Activated CD8-positive, alpha-beta memory T cell treated with anti-CD3 and anti-CD28 coated beads, Interleukin-2, amount 50 U/mL, for 24 hours (primary cell): ENCODE results near the gene RNF130.
"Not testable (repeated sequence)": the region's sequence is repeated elsewhere in the genome, so short reads cannot be mapped to it uniquely, and the experiment has no call there.

Source experiments
- DNase-seq: peaks from one replicate; pipeline ENCODE4 v3.0.0-alpha.2; 2020; ENCODE audit errors: extremely low read depth

RNF130 gene

DNA sequence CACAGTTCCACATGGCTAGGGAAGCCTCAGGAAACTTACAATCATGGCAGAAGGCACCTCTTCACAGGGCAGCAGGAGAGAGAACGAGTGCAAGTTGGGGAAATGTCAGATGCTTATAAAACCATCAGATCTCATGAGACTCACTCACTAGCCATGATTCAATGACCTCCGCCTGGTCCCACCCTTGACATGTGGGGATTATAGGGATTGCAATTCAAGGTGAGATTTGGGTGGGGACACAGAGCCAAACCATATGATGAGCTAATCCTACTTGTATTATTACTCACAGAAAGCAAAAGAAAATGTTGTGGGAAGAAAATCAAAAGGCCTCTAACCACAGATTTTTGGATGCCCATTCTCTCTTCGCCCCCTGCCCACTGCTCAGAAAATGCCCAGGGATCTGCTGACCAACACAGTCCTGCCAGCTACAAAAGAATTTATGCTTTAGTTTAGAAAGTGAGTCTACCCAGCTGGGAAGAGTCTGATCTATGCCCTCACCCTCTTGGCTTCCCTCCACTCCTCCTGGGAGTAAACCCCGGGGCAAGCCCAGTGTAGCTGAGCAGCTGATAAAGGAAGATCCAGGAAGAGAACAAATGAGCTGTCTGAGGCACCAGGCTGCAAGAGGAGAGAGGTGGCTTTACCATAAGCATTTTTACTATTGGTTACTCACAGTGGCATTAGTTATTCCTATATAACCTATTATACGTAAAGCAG is 53.1 kb downstream of the RNF130 start:
- DNase-seq: no peak

DNA sequence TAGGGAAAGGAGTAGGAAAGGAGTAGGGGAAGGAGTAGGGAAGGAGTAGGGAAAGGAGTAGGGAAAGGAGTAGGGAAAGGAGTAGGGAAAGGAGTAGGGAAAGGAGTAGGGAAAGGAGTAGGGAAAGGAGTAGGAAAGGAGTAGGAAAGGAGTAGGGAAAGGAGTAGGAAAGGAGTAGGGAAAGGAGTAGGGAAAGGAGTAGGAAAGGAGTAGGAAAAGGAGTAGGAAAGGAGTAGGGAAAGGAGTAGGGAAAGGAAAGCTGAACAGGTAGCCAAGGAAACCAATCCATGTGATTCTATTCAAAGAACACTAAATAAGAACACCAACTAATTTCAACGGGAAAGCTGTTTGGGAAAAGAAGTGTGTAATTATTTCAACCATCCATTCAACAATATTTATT is 56.0 kb downstream of the RNF130 start:
- DNase-seq: not testable (repeated sequence)

DNA sequence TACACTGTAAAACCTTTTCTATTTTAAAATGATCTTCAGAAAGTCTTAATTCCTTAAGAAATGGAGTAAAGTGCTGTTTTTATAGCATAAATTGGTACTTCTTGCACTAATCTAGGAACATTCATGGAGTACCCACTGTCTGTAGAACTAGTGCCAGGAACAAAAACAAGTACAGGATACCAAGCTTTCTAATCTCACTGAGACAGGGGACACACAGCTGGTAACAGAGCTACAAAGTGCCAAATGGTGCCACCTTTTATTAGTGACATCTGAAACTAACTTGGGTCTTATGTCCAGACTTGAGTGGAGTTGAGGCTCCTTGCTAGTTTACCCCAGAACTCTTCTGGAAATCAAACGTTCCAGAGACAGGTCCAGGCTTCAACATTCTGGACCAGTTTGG is 57.9 kb downstream of the RNF130 start:
- DNase-seq: no peak

DNA sequence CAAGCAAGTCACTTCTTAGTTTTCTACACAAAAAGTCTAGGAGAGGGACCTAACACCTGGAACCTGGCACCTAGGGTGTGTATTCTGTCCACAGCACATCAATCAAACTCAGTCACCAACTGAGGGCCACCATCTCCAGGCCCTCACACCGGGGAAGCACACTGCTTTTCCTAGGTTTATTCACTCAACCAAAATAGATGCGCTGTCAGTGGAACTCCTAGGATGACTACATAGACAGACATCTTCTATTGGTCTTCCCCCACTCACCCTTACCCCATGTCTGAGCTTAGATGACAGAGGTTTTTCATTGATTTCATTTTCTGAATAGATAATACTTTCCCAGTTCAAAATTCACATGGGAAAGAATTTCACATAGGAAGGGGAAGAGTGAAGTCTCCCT is 59.2 kb downstream of the RNF130 start:
- DNase-seq: no peak

DNA sequence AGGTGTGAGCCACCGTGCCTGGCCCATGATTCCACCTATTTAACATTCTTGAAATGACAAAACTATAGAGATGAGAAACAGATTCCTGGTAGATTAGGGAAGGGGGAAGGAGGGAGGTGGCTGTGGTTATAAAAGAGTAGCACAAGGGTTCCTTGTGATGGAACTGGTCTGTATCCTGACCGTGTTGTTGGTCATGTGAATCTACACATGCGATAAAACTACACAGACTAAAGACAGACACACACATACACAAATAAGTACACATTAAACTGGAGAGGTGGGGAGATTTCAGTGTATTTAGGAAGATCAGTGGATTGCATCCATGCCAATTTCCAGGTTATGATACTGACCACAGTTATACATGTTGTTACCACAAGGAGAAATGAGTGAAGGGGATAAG is 60.9 kb downstream of the RNF130 start:
- no peak for DNase-seq

DNA sequence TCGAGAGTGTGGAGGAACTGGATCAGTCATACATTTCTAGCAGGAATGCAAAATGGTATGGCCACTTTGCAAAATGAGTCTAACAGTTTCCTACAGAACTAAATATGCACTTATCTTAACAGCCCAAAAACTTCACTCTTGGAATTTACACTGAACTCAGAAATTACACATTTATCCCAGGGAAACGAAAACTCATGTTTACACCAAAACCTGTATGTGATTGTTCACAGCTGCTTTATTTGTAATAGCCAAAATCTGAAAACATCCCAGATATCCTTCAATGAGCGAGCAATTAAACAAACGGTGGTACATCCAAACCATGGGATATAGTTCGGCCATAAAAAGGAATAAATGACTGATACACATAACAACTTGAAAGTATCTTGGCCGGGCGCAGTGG is 62.0 kb downstream of the RNF130 start:
- no peak for DNase-seq

DNA sequence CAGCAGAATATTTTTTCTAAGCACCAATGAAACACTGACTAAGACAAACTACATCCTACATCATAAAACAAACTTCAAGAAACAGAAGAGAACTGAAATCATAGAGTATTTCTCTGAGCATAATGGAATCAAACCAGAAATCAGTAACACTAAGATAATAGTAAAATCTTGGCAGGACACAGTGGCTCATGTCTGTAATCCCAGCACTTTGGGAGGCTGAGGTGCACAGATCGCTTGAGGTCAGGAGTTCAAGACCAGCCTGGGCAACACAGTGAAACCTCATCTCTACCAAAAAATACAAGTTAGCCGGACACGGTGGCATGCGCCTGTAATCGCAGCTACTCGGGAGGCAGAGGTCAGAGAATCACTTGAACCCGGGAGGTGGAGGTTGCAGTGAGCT is 63.1 kb downstream of the RNF130 start:
- no peak for DNase-seq

DNA sequence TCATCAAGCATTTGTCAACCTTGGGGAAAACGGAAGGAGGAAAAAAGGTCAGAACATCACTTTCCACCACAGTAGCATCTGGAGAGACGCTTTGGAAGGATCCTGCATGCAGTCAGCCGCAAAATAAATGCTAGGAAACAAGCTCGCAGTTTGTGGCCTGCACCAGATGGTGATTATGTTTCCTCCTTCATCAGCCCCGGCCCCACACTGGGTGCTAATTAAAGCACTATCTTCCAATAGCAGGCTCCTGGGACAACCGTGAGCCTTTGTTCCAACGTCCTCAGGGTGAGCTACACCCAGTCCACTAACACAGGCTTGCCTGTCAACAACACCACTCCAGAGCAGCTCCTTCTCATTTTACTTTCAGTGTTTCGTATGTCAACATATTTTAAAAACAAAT is 64.0 kb downstream of the RNF130 start:
- DNase-seq: no peak

DNA sequence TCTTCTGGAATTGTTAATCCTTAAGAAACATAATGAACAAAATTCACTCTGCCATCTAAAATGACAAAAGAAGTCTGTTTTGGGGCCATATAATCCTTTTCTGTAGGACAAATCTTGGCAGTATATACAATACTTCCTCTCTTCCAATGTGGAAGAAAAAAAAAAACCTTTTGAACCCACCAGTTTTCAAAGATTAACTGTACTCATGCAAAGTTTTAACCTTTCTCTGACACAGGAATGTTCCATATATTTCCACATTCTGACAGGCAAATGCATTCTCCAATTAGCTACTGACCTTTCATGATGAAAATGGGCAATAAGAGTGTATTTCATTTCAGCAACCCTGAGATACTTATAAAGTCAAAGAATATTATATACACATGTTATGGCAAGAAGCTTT is 65.4 kb downstream of the RNF130 start:
- no peak for DNase-seq

DNA sequence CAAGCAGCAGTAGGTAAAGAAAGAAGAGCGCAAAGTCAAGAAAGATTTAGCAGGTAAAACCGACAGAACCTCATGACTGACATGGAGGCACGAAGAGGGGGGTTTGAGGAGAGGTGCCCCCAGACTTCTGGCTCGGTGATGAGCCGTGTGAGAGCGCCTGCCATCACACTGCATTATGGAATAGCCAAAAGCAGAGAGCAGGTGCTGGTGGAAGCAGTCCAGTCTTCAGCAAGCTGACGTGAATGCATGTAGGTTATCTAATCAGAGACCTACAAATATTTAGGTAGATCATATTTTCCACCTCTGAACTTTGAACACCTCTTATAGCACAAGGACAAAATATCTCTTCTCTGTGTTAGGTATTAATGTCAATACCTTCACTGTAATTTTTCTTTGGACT is 68.4 kb downstream of the RNF130 start:
- DNase-seq: no peak

DNA sequence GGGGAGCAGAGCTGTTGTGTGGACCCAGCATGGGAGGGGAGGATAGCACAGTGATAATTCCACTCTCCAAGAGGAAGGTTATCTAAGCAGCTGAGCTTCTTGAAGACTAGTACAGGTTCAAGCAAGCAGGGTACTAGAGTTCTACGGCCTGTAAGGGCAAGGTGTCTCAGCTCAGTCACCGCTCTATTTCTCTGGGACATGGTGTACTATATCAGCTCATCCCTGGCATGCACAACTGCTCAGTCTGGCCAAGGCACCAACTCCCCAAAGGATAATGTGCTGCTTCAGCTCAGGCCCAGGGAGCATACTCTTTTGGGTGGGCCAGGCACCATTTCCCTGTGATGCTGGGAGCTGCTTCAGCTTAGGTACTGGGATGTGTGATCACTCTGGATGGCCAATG is 69.8 kb downstream of the RNF130 start:
- DNase-seq: no peak

DNA sequence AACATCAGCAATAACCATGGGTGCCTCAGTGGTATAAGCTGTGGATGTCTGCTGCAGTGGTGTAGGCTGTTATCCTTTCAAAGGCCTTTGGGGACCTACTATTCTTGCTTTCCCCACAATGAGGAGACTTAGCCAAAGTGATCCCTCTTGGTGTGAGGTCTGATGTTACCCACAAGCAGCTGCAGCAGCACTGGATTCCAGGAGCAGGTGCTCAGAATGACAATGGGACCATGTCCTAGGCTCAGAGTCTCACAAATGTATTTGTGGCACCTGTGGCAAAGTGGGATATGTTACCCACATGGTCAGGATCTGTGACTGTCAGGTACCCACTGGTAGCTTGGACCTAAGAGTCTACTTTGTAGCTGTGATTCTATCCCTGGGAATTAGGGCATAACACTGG is 70.4 kb downstream of the RNF130 start:
- no peak for DNase-seq

DNA sequence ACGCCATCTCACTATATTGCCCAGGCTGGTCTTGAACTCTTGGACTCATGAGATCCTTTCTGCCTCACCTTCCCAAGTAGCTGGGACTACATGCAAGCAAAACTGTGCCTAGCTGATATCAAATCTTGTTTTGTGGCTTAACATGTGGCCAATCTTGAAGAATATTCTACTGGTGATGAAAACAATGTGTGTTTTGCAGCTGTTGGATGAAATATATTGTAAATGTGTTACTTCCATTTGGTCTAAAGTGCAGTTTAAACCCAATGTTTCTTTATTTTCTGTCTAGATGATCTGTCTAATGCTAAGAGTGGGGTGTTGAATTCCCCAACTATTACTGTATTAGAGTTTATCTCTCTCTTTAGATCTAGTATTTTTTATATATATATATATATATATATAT is 73.1 kb downstream of the RNF130 start:
- no peak for DNase-seq

DNA sequence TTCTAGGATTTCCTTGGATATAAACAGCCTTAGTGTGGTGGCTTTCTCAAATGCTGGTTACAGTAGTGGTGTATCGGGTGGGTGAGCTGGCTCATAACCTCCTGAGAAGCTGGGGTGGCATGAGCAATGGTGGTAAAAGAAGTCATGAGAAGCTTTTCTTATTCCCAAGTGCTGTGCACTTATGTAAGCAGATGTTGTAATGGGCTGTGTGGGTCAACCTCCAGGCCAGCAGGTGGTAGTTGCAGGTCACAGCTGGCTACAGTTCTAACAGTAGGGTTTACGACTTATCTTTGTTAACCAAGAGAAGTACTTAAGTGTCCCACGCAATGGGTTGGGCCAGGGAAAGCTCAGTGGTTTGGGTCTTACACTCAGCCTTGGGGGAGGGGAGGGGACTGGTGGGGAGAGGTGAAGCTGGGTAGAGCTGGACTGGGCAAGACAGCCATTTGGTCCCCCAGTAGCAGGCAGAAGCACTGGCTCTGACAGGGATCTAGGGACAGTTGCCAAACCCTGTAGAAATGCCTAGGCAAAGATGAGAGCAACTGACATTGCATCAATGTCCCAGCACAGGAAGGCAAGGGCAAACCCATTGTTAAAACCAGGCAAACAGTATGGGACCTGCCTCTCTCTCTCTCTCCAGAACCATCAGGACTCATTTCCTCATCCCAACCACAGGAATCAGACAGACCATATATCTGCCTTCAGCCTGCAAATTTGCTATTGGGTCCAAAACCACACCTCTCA is 76.8 kb downstream of the RNF130 start:
- no peak for DNase-seq

DNA sequence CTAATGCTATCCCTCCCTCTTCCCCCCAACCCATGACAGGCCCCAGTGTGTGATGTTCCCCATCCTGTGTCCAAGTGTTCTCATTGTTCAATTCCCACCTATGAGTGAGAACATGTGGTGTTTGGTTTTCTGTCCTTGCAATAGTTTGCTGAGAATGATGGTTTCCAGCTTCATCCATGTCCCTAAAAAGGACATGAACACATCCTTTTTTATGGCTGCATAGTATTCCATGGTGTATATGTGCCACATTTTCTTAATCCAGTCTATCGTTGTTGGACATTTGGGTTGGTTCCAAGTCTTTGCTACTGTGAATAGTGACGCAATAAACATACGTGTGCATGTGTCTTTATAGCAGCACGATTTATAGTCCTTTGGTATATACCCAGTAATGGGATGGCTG is 78.7 kb downstream of the RNF130 start:
- DNase-seq: not testable (repeated sequence)

DNA sequence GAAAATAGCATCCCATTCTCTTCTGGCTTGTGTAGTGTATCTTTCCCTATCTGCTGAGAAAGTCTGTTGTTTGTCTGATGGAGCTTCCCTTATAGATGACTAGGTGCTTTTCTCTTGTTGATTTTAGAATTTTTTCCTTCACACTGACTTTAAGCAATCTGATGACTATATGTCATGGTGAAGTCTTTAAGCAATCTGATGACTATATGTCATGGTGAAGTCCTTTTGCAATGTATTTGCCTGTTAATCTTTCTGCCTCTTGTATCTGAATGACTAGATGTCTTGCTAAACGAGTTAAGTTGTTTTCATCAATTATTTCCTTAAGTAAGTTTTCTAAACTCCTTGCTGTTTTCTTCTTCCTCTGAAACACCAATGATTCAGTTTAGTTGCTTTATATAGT is 80.5 kb downstream of the RNF130 start:
- no peak for DNase-seq

DNA sequence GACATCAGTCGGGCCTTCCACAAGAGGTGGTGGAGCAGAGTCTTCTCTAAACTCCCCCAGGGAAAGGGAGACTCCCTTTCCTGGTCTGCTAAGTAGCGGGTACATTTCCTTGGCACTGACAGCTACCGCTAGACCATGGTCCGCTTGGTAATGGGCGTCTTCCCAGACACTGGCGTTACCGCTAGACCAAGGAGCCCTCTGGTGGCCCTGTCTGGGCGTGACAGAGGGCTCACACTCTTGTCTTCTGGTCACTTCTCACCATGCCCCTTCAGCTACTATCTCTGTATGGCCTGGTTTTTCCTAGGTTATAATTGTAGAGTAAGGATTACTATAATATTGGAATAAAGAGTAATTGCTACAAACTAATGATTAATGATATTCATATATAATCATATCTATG is 81.0 kb downstream of the RNF130 start:
- DNase-seq: not testable (repeated sequence)

DNA sequence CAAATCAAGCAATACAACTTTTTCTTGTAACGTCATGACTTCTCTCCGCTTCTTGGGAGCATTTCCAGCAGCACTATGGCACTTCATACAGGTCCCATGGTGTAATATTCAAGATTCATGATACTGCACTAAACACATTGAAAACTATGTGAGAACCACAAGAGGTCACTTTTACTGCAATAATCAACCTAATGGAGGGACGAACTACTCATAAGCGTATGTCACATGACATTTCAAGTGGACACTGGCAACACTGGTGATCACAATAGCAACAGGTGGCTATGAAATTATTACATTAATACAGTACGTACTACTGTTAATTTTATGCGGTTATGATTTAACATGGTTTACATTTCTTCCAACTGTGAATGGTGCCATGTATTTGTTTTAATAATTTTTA is 85.2 kb downstream of the RNF130 start:
- DNase-seq: no peak

DNA sequence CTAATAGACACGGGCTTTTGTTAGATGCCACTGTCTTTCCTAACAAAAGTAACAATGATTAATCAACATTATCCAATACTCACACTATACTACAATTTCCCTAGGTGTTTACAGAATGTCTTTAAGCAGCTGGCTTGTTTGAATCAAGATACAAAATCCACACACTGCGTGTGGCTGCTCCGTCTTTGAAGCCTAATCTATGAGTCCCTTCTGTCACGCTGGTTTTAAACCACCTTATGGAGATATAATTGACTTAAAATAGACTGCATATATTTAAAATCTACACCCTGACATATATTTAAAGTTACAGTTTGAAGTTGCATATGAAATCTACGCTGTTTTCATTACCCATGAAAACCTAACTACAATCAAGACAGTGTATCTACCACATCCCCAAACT is 89.9 kb downstream of the RNF130 start:
- no peak for DNase-seq

DNA sequence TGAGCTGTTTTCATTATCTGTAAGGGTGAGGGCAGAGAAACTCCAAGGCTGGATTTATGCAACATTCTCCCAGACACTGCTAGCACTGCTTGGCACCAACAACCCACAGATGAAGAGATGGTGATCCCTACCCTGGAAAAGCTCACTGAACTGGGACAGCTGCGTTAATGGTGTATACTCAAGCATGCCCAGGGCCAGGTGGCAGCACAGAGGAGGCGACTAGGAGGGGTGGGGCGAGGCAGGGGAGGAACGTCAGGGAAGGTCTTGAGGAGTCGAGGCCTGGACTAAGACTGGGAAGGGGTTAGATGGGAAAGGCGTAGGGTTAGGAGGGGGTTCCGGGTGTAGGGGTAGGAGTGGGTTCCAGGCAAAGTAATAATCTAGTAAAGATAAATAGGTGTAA is 90.8 kb downstream of the RNF130 start:
- no peak for DNase-seq

DNA sequence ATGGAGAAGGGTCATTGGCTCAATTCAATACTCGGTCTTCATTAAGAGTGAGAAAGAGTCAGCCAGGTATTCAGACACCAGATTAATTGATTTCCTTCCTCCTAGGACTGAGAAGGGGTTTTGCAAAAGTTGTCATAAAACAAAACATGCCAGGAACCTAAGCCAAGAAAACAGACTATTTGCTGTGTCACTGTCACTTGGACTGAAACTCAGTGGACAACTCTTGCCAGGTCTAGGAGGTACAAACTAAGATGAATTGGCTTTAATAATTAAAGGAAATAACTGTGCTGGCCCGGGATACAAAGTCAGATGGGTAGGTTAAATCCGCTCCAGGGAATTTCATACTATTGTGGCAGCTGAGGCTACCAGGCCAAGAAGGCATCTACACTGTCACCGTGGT is 92.8 kb downstream of the RNF130 start:
- no peak for DNase-seq

DNA sequence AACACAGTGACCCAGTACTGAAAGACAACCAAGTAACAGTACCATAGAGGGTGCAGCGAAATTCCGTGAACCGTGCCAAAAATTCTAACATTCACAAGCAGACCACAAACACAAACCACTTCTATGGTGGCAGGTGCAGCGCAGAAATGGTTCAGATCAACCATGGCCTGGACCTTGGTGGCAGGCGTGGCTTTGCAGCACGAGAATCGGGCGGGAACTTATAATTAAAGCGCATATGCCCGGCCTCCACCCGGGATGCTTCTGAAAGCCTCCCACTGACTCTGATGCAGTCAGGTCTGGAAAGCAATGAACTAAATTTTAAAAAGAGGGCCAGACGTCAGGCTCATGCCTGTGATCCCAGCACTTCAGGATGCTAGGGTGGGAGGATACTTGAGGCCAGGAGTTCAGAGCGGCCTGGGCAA is 95.8 kb downstream of the RNF130 start:
- no peak for DNase-seq

DNA sequence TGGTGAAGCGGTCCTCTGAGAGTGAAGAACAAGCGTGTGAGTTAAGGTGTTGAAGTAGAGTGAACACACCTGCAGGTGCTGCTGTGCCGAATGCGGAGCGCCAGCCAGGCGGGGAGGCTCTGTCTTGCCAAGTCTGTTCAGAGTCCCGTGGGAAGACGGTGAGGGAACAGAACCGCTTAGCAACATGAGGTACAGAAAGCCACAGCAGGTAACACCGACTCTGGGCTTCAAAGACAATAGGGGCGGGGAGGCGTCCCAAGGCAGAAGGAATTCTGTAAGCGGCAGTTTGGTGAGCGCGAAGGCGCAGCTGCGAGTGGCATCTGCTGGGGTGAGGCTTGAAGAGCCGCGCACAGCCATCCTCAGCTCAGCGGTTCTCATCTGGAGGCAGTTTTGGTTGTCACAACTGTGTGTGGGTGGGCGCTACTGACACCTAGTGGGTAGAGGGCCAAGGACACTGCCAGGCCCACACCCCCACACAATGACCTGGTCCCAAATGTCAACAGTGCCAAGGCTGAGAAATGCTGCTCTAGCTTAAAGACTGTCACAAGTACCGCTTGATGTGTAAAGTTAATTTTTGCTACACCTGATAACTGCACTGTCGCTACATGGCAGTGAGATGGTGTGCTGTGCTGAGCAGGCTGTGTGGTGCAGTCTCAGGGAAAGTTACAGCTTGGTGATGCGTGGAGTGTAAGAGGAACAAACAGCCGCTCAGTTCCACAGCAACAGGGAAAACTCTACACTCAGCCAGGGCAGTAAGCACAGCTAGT is 96.4 kb downstream of the RNF130 start:
- no peak for DNase-seq
